Measurements from ENCODE around the gene NOS1AP.

The NOS1AP gene

GRCh38 chr1:162236201-162236600 is 166.7 kb downstream of the NOS1AP start:
- no peak overlapping the region for H3K4me3 Mint-ChIP-seq
- H3K4me1 Mint-ChIP-seq (ENCODE audit: low read depth) = no peaks in the 10 kb centered on the region
- H3K27me3 Mint-ChIP-seq (ENCODE audit: low read depth) = peaks cover 5% of the 10 kb centered on the region
- no peak overlapping the region for H3K27ac Mint-ChIP-seq
- no peaks in the 10 kb centered on the region for H3K36me3 Mint-ChIP-seq (ENCODE audit: low read depth)
- no peaks in the 10 kb centered on the region for H3K9me3 Mint-ChIP-seq

- Mint-ChIP-seq H3K9me3 (no peaks in the 10 kb centered on the region), H3K27ac (no peak overlapping the region), H3K4me1 (ENCODE audit: low read depth) (no peaks in the 10 kb centered on the region), H3K36me3 (ENCODE audit: low read depth) (no peaks in the 10 kb centered on the region), H3K4me3 (no peak overlapping the region), H3K27me3 (ENCODE audit: low read depth) (peaks cover 5% of the 10 kb centered on the region)
Observed at GRCh38 chr1:162236618-162237017, 167.1 kb downstream of the NOS1AP start.

GRCh38 chr1:162240577-162240976 is 171.1 kb downstream of the NOS1AP start:
- Mint-ChIP-seq H3K4me1 (ENCODE audit: low read depth) (no peaks in the 10 kb centered on the region), H3K4me3 (no peak overlapping the region), H3K9me3 (no peaks in the 10 kb centered on the region), H3K27me3 (ENCODE audit: low read depth) (no peaks in the 10 kb centered on the region), H3K36me3 (ENCODE audit: low read depth) (no peaks in the 10 kb centered on the region), H3K27ac (no peak overlapping the region)

GRCh38 chr1:162242804-162243203 is 173.3 kb downstream of the NOS1AP start:
- no peaks in the 10 kb centered on the region for H3K27me3 Mint-ChIP-seq (ENCODE audit: low read depth)
- no peak overlapping the region for H3K4me3 Mint-ChIP-seq
- H3K36me3 Mint-ChIP-seq (ENCODE audit: low read depth) = no peaks in the 10 kb centered on the region
- H3K27ac Mint-ChIP-seq = no peak overlapping the region
- H3K9me3 Mint-ChIP-seq = no peaks in the 10 kb centered on the region
- H3K4me1 Mint-ChIP-seq (ENCODE audit: low read depth) = no peaks in the 10 kb centered on the region

- H3K9me3 Mint-ChIP-seq = no peaks in the 10 kb centered on the region
- no peaks in the 10 kb centered on the region for H3K4me1 Mint-ChIP-seq (ENCODE audit: low read depth)
- H3K4me3 Mint-ChIP-seq = no peak overlapping the region
- H3K27ac Mint-ChIP-seq = no peak overlapping the region
- no peaks in the 10 kb centered on the region for H3K36me3 Mint-ChIP-seq (ENCODE audit: low read depth)
- H3K27me3 Mint-ChIP-seq (ENCODE audit: low read depth) = no peaks in the 10 kb centered on the region
Observed at GRCh38 chr1:162248854-162249535, 179.5 kb downstream of the NOS1AP start.

- Mint-ChIP-seq H3K9me3 (no peaks in the 10 kb centered on the region), H3K4me1 (ENCODE audit: low read depth) (no peaks in the 10 kb centered on the region), H3K27me3 (ENCODE audit: low read depth) (no peaks in the 10 kb centered on the region), H3K4me3 (no peak overlapping the region), H3K27ac (no peak overlapping the region), H3K36me3 (ENCODE audit: low read depth) (no peaks in the 10 kb centered on the region)
Observed at GRCh38 chr1:162250004-162250730, 180.7 kb downstream of the NOS1AP start.

GRCh38 chr1:162251102-162251501 is 181.6 kb downstream of the NOS1AP start:
- Mint-ChIP-seq H3K4me1 (ENCODE audit: low read depth) (no peaks in the 10 kb centered on the region), H3K9me3 (no peaks in the 10 kb centered on the region), H3K36me3 (ENCODE audit: low read depth) (no peaks in the 10 kb centered on the region), H3K27ac (no peak overlapping the region), H3K27me3 (ENCODE audit: low read depth) (no peaks in the 10 kb centered on the region), H3K4me3 (no peak overlapping the region)

- no peaks in the 10 kb centered on the region for H3K36me3 Mint-ChIP-seq (ENCODE audit: low read depth)
- H3K27me3 Mint-ChIP-seq (ENCODE audit: low read depth) = no peaks in the 10 kb centered on the region
- H3K9me3 Mint-ChIP-seq = no peaks in the 10 kb centered on the region
- no peak overlapping the region for H3K4me3 Mint-ChIP-seq
- H3K4me1 Mint-ChIP-seq (ENCODE audit: low read depth) = no peaks in the 10 kb centered on the region
- H3K27ac Mint-ChIP-seq = no peak overlapping the region
Observed at GRCh38 chr1:162252214-162252613, 182.7 kb downstream of the NOS1AP start.

GRCh38 chr1:162253790-162254189 is 184.3 kb downstream of the NOS1AP start:
- H3K4me3 Mint-ChIP-seq = no peak overlapping the region
- H3K27me3 Mint-ChIP-seq (ENCODE audit: low read depth) = peaks cover 3% of the 10 kb centered on the region
- H3K27ac Mint-ChIP-seq = no peak overlapping the region
- no peaks in the 10 kb centered on the region for H3K36me3 Mint-ChIP-seq (ENCODE audit: low read depth)
- H3K4me1 Mint-ChIP-seq (ENCODE audit: low read depth) = no peaks in the 10 kb centered on the region
- H3K9me3 Mint-ChIP-seq = no peaks in the 10 kb centered on the region

- no peak overlapping the region for H3K27ac Mint-ChIP-seq
Observed at GRCh38 chr1:162256287-162256686, 186.8 kb downstream of the NOS1AP start.

GRCh38 chr1:162258394-162258793 is 188.9 kb downstream of the NOS1AP start:
- no peak overlapping the region for H3K4me3 Mint-ChIP-seq
- H3K27me3 Mint-ChIP-seq (ENCODE audit: low read depth) = peaks cover 8% of the 10 kb centered on the region
- H3K27ac Mint-ChIP-seq = no peak overlapping the region
- no peaks in the 10 kb centered on the region for H3K9me3 Mint-ChIP-seq
- no peaks in the 10 kb centered on the region for H3K36me3 Mint-ChIP-seq (ENCODE audit: low read depth)
- no peaks in the 10 kb centered on the region for H3K4me1 Mint-ChIP-seq (ENCODE audit: low read depth)

More at GRCh38 chr1:162256287-162256686, 186.8 kb downstream of the NOS1AP start:
- Mint-ChIP-seq H3K36me3 (ENCODE audit: low read depth) (no peaks in the 10 kb centered on the region), H3K4me1 (ENCODE audit: low read depth) (no peaks in the 10 kb centered on the region), H3K27me3 (ENCODE audit: low read depth) (peaks cover 3% of the 10 kb centered on the region), H3K9me3 (no peaks in the 10 kb centered on the region), H3K4me3 (no peak overlapping the region)

- H3K36me3 Mint-ChIP-seq (ENCODE audit: low read depth) = no peaks in the 10 kb centered on the region
- no peak overlapping the region for H3K4me3 Mint-ChIP-seq
- no peaks in the 10 kb centered on the region for H3K9me3 Mint-ChIP-seq
- H3K4me1 Mint-ChIP-seq (ENCODE audit: low read depth) = no peaks in the 10 kb centered on the region
- H3K27me3 Mint-ChIP-seq (ENCODE audit: low read depth) = peaks cover 8% of the 10 kb centered on the region
- no peak overlapping the region for H3K27ac Mint-ChIP-seq
Observed at GRCh38 chr1:162259894-162260455, 190.5 kb downstream of the NOS1AP start.

- Mint-ChIP-seq H3K4me1 (ENCODE audit: low read depth) (no peaks in the 10 kb centered on the region), H3K9me3 (no peaks in the 10 kb centered on the region), H3K4me3 (no peak overlapping the region), H3K36me3 (ENCODE audit: low read depth) (no peaks in the 10 kb centered on the region), H3K27ac (no peak overlapping the region), H3K27me3 (ENCODE audit: low read depth) (peaks cover 14% of the 10 kb centered on the region)
Observed at GRCh38 chr1:162264108-162264507, 194.6 kb downstream of the NOS1AP start.

- Mint-ChIP-seq H3K9me3 (no peaks in the 10 kb centered on the region), H3K4me1 (ENCODE audit: low read depth) (no peaks in the 10 kb centered on the region), H3K27me3 (ENCODE audit: low read depth) (peaks cover 14% of the 10 kb centered on the region), H3K36me3 (ENCODE audit: low read depth) (no peaks in the 10 kb centered on the region), H3K4me3 (no peak overlapping the region), H3K27ac (no peak overlapping the region)
Observed at GRCh38 chr1:162265983-162266382, 196.5 kb downstream of the NOS1AP start.
